H1 (cell line): ENCODE measurements around the gene MECP2. TPM values are rescaled to one million over a fixed set of nuclear protein-coding genes. Genes with fewer than 3 reads are reported as not detected.

Source experiments
- CTCF ChIA-PET: fragments of 300-600 bp; sonication (Branson Sonifier 250); formaldehyde crosslinking; loops from one replicate; lab custom pipeline; 2021; ENCODE audit not compliant: partially characterized antibody; lab: Charles Lee
- POLR2A ChIA-PET: fragments of 300-600 bp; sonication (Branson Sonifier 250); formaldehyde crosslinking; loops from one replicate; lab custom pipeline; 2021; ENCODE audit warnings: inconsistent platforms; ENCODE audit not compliant: partially characterized antibody; lab: Charles Lee
- DNase-seq, 2 experiments: peaks; one replicate each; pipeline versions ENCODE4 v3.0.0 to v3.0.0-alpha.2; 2010 to 2022; ENCODE audit warnings: low spot score in 2 of 2, low read depth in 1 of 2, mixed read lengths in 1 of 2
- FAIRE-seq: peaks from 2 replicates; lab custom pipeline; 2011; peaks lifted over from hg19 to GRCh38; lab: Jason Lieb, UNC
- H2AFZ ChIP-seq: 2 replicates; pipeline ENCODE4 v1.8.1; 2012; ENCODE audit warnings: low read length, inconsistent platforms
- H2AK5ac ChIP-seq: 2 replicates; pipeline ENCODE4 v1.6.1; 2013; ENCODE audit warnings: low read depth, low read length
- H2BK120ac ChIP-seq: replicated peaks from 2 replicates; pipeline ENCODE3; 2013; ENCODE audit warnings: low read depth, low read length, inconsistent platforms
- H2BK12ac ChIP-seq: 2 replicates; pipeline ENCODE4 v1.6.1; 2013; ENCODE audit warnings: low read depth, low read length
- H2BK15ac ChIP-seq: 2 replicates; pipeline ENCODE4 v1.6.1; 2013; ENCODE audit warnings: low read length
- H2BK20ac ChIP-seq: 2 replicates; pipeline ENCODE4 v1.6.1; 2013; ENCODE audit warnings: low read length
- H2BK5ac ChIP-seq: 2 replicates; pipeline ENCODE4 v1.6.1; 2013; ENCODE audit warnings: low read depth, low read length
- H3K14ac ChIP-seq: 2 replicates; pipeline ENCODE4 v1.6.1; 2013; ENCODE audit warnings: inconsistent platforms; ENCODE audit not compliant: insufficient read length
- H3K18ac ChIP-seq: 2 replicates; pipeline ENCODE4 v1.6.1; 2013; ENCODE audit warnings: low read length; ENCODE audit errors: extremely low read depth
- H3K23ac ChIP-seq: 2 replicates; pipeline ENCODE4 v1.6.1; 2013; ENCODE audit warnings: inconsistent platforms; ENCODE audit not compliant: insufficient read length
- H3K23me2 ChIP-seq: 2 replicates; pipeline ENCODE4 v1.6.1; 2013; ENCODE audit warnings: low read depth, low read length
- H3K27ac ChIP-seq: 2 replicates; pipeline ENCODE4 v1.6.1; 2011; ENCODE audit warnings: low read depth, low read length, inconsistent platforms
- H3K27me3 ChIP-seq, 4 experiments: replicated peaks in 1 of 4; 1 replicate in 1 of 4; 2 replicates in 3 of 4; pipeline versions ENCODE4 v1.6.1 to v1.8.1; 2011 to 2013; ENCODE audit warnings: low read length in 3 of 4, mild to moderate bottlenecking in 3 of 4, inconsistent platforms in 2 of 4, mixed read lengths in 2 of 4, moderate library complexity in 1 of 4; ENCODE audit not compliant: control insufficient read depth in 3 of 4, insufficient read depth in 3 of 4; ENCODE audit errors: extremely low read depth in 1 of 4
- H3K36me3 ChIP-seq, 4 experiments: 2 replicates each; pipeline versions ENCODE4 v1.6.1 to v1.8.1; 2011 to 2013; ENCODE audit warnings: mild to moderate bottlenecking in 4 of 4, low read length in 3 of 4, moderate library complexity in 2 of 4, control low read depth in 1 of 4, inconsistent platforms in 1 of 4; ENCODE audit not compliant: insufficient read depth in 4 of 4, control insufficient read depth in 2 of 4
- H3K4ac ChIP-seq: replicated peaks from 2 replicates; pipeline ENCODE3; 2013; ENCODE audit warnings: low read length, low read depth, mixed read lengths, inconsistent platforms; ENCODE audit not compliant: insufficient read length
- H3K4me1 ChIP-seq, 4 experiments: replicated peaks in 1 of 4; 1 replicate in 1 of 4; 2 replicates in 3 of 4; pipeline versions ENCODE4 v1.6.1 to v1.8.1; 2011 to 2013; ENCODE audit warnings: low read length in 3 of 4, inconsistent platforms in 2 of 4, mixed read lengths in 1 of 4; ENCODE audit not compliant: insufficient read depth in 4 of 4, control insufficient read depth in 3 of 4
- H3K4me2 ChIP-seq, 2 experiments: 2 replicates each; pipeline versions ENCODE4 v1.6.1 to v1.8.1; 2011 to 2013; ENCODE audit warnings: low read depth in 2 of 2, low read length in 2 of 2, control low read depth in 1 of 2, inconsistent platforms in 1 of 2, mild to moderate bottlenecking in 1 of 2; ENCODE audit not compliant: insufficient read depth in 1 of 2
- H3K4me3 ChIP-seq, 4 experiments: fragments of 200-600, 300-600 bp in 1 of 4; sonication (generic), shearing (Covaris generic), sonication (Bioruptor Twin) in 1 of 4; 2 replicates each; pipeline versions ENCODE4 v1.5.1 to v1.8.1; 2011 to 2016; ENCODE audit warnings: low read length in 4 of 4, low read depth in 3 of 4, control low read depth in 2 of 4, inconsistent platforms in 2 of 4, mild to moderate bottlenecking in 2 of 4, mixed read lengths in 1 of 4, moderate library complexity in 1 of 4; ENCODE audit not compliant: insufficient read depth in 2 of 4; ENCODE audit errors: extremely low read depth in 1 of 4
- H3K56ac ChIP-seq: replicated peaks from 2 replicates; pipeline ENCODE3; 2013; ENCODE audit warnings: low read depth, mild to moderate bottlenecking, mixed read lengths, low read length, inconsistent platforms; ENCODE audit not compliant: insufficient read length
- H3K79me1 ChIP-seq: 2 replicates; pipeline ENCODE4 v1.6.1; 2013; ENCODE audit warnings: low read depth, low read length, control low read depth
- H3K79me2 ChIP-seq, 2 experiments: 2 replicates each; pipeline versions ENCODE4 v1.6.1 to v1.8.1; 2012 to 2013; ENCODE audit warnings: low read length in 2 of 2, mild to moderate bottlenecking in 2 of 2, inconsistent platforms in 1 of 2; ENCODE audit not compliant: insufficient read depth in 2 of 2, control insufficient read depth in 1 of 2
- H3K9ac ChIP-seq, 4 experiments: replicated peaks in 1 of 4; 1 replicate in 1 of 4; 2 replicates in 3 of 4; pipeline versions ENCODE4 v1.6.1 to v1.8.1; 2011 to 2013; ENCODE audit warnings: low read depth in 3 of 4, low read length in 3 of 4, control low read depth in 2 of 4, mild to moderate bottlenecking in 2 of 4, moderate library complexity in 2 of 4, inconsistent platforms in 1 of 4; ENCODE audit errors: extremely low read depth in 1 of 4
- H3K9me3 ChIP-seq, 2 experiments: 2 replicates each; pipeline versions ENCODE4 v1.6.1 to v1.8.1; 2012 to 2013; ENCODE audit warnings: mild to moderate bottlenecking in 2 of 2, moderate library complexity in 2 of 2, control low read depth in 1 of 2, inconsistent platforms in 1 of 2, low read depth in 1 of 2, low read length in 1 of 2, mixed read lengths in 1 of 2; ENCODE audit not compliant: insufficient read depth in 2 of 2
- H4K20me1 ChIP-seq, 2 experiments: replicated peaks in 1 of 2; 2 replicates each; pipeline versions ENCODE3 to v1.8.1; 2011 to 2013; ENCODE audit warnings: inconsistent platforms in 2 of 2, low read length in 2 of 2, mild to moderate bottlenecking in 1 of 2; ENCODE audit not compliant: insufficient read depth in 2 of 2, control insufficient read depth in 1 of 2
- H4K5ac ChIP-seq: 2 replicates; pipeline ENCODE4 v1.6.1; 2013; ENCODE audit warnings: low read length, low read depth, mixed read lengths, inconsistent platforms; ENCODE audit not compliant: insufficient read length
- H4K8ac ChIP-seq: 2 replicates; pipeline ENCODE4 v1.8.0; 2013; ENCODE audit warnings: mild to moderate bottlenecking, moderate library complexity, low read length, inconsistent platforms; ENCODE audit not compliant: insufficient read depth; ENCODE audit errors: extremely low read depth
- H4K91ac ChIP-seq: replicated peaks from 2 replicates; pipeline ENCODE3; 2013; ENCODE audit warnings: low read length, mixed read lengths, inconsistent platforms; ENCODE audit not compliant: insufficient read length
- CBX8 ChIP-seq: fragments of 300-800, 300-1000 bp; sonication (generic); IDR thresholded peaks from 2 replicates; pipeline ENCODE4 v1.7.1; 2016; ENCODE audit warnings: low read depth, low read length, borderline replicate concordance
- SP1 ChIP-seq: IDR thresholded peaks from 2 replicates; pipeline ENCODE4 v1.6.1; 2011; ENCODE audit warnings: low read depth, low read length
- TAF1 ChIP-seq: IDR thresholded peaks from 2 replicates; pipeline ENCODE4 v1.6.1; 2011; ENCODE audit warnings: mild to moderate bottlenecking, low read depth, low read length
- TEAD4 ChIP-seq: IDR thresholded peaks from 2 replicates; pipeline ENCODE4 v1.6.1; 2012; ENCODE audit warnings: low read depth, low read length, inconsistent platforms, mixed read lengths
- WGBS, 2 experiments: shearing (Covaris generic) in 1 of 2; methylation state at CpG; one replicate each; pipeline versions ENCODE4 v1.1.6 to v1.1.7; 2013 to 2015; ENCODE audit warnings: low lambda C conversion rate in 2 of 2, mixed read lengths in 2 of 2, inconsistent platforms in 1 of 2, low coverage in 1 of 2, missing lambda C conversion rate in 1 of 2; ENCODE audit not compliant: insufficient replicate concordance in 2 of 2, insufficient coverage in 1 of 2, insufficient read length in 1 of 2; ENCODE audit errors: extremely low coverage in 1 of 2, missing lambda C conversion rate in 1 of 2; 5-methylcytosine and 5-hydroxymethylcytosine counted together
- polyA plus RNA-seq, 7 experiments: library from polyadenylated mRNA; depleted of rRNA in 3 of 7; stranded (reverse) in 5 of 7; unstranded in 2 of 7; fragments of >200 nt in 5 of 7; fragments of 200-250 nt in 2 of 7; gene quantifications; 1 replicate in 5 of 7; 2 replicates in 1 of 7; 4 replicates in 1 of 7; pipeline versions ENCODE4 v1.2.1 to v1.2.3, GENCODE V29; 2011 to 2013; ENCODE audit warnings: missing spikeins in 2 of 7, mixed read lengths in 2 of 7
- total RNA-seq: library from RNA; stranded (reverse); fragmentation: NEBNext Ultra II Directional; extraction: Animal tissue kit (Norgen Biotek cat#: 25700); gene quantifications from 2 replicates; pipeline ENCODE4 v1.2.1, GENCODE V29; 2021

The MECP2 gene
- total and polyA plus RNA-seq, 2 of the 8 experiments (the other 6 are each of a cell fraction or from before 2014, with no cell fraction given), result 5.0 to 32.4 TPM

DNA sequence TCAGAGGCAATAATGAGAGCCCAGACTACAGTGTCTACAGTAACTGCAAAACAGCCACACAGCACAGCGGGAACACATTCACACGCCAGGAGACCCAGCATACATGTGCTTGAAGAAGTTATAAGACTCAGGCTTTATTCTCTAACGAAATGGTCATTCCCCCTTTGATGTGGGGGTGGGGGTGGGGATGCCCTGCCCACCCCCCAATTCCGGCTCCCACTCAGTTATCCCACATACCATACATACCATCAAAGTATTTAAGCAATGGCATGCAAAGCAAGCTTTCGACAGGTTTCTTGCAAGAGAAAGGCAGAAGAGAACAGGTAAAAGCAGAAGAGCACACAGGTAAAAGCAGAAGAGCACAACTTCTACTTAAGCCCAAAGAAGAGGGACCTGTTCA is 3.6 kb downstream of the MECP2 start:
- no peak overlapping the region for H3K4ac ChIP-seq
- no peaks in the 10 kb centered on the region for H3K27me3 ChIP-seq
- H3K4me2 ChIP-seq, result peak overlapping the region; percentile 68 to 98
- H2AK5ac ChIP-seq, result no peak overlapping the region
- ChIA-PET CTCF (no interaction called here), POLR2A (interaction anchor here (1.3 kb wide), 1 partner anchor 23 kb away, joined by 3 read pairs; no protein-coding TSS in a partner anchor)
- H4K5ac ChIP-seq, result no peak overlapping the region
- H4K20me1 ChIP-seq, result peaks cover 7 to 18% of the 10 kb centered on the region in 2 experiments
- no peaks in the 10 kb centered on the region for H3K9me3 ChIP-seq
- peak overlapping the region in 1 of 4 experiments; percentile 28; a peak in 2 of 7 replicates for H3K9ac ChIP-seq
- no peak overlapping the region for H3K56ac ChIP-seq
- H4K91ac ChIP-seq, result no peak overlapping the region
- H2BK120ac ChIP-seq, result no peak overlapping the region
- peaks cover 11 to 72% of the 10 kb centered on the region in 2 experiments for H3K79me2 ChIP-seq
- no peak overlapping the region for H2AFZ ChIP-seq
- TF ChIP-seq TAF1 (peak; percentile 35; the same call in 1 of the 2 replicates), TEAD4 (peak; percentile 83), SP1 (peak; percentile 49; the same call in 1 of the 2 replicates), CBX8 (no peak)
- no peak overlapping the region for H3K14ac ChIP-seq
- no peak overlapping the region for H4K8ac ChIP-seq
- peaks cover 0 to 7% (median 0%) of the 10 kb centered on the region in 4 experiments; a peak in 3 of 8 replicates for H3K36me3 ChIP-seq
- peaks cover 7% of the 10 kb centered on the region; the same call in 1 of the 2 replicates for H3K23me2 ChIP-seq
- peaks cover 3% of the 10 kb centered on the region for H3K79me1 ChIP-seq
- H2BK5ac ChIP-seq, result 0 out of 2 replicates have a peak overlapping the region, but pooled peaks have one; percentile 8
- H3K18ac ChIP-seq, result no peak overlapping the region; the same call in 1 of the 2 replicates
- no peak overlapping the region for H2BK12ac ChIP-seq
- H2BK15ac ChIP-seq, result no peak overlapping the region
- no peak overlapping the region for H3K23ac ChIP-seq
- no peak overlapping the region for H2BK20ac ChIP-seq
- DNase-seq, result no peak
- H3K4me1 ChIP-seq, result peaks cover 2 to 28% (median 8%) of the 10 kb centered on the region in 4 experiments; a peak in 6 of 7 replicates
- 30% methylated on average over 3 of the region's 5 CpGs; no CpG with 5 or more reads in 1 of the 2 experiments for WGBS, 2 experiments
- peak overlapping the region in 2 of 4 experiments; percentile 23 to 92; a peak in 3 of 8 replicates for H3K4me3 ChIP-seq
- no peak for FAIRE-seq
- H3K27ac ChIP-seq, result no peak overlapping the region; the same call in 1 of the 2 replicates
